NK-92 treated with Interleukin-12 subunit alpha and Interleukin-12 subunit beta, amount 100 ng/mL, for 24 hours (cell line): Measurements from ENCODE around the gene TRIM29.

ENCODE experiments used
- DNase-seq: peaks from one replicate; lab custom pipeline; 2025; lab: John Stamatoyannopoulos, UW

TRIM29 gene

GRCh38 chr11:120063686-120064340 lies 74.1 kb downstream of the TRIM29 start:
- DNase-seq, result no peak

- no peak for DNase-seq
Measured at GRCh38 chr11:120062561-120062930, 75.4 kb downstream of the TRIM29 start.

GRCh38 chr11:120061761-120062560 lies 76.0 kb downstream of the TRIM29 start:
- no peak for DNase-seq
